Stomach (tissue), 9 donors: ENCODE results near the gene NUP214. TPM values are rescaled to one million over a fixed set of nuclear protein-coding genes. Genes with fewer than 3 reads are reported as not detected.

Experiments
- DNase-seq, 2 donors: peaks; one replicate each; pipeline versions ENCODE4 v3.0.0 to v3.0.0-alpha.2; 2013 to 2019
- H3K27ac ChIP-seq, 5 donors: fragments of 200-600 bp in 4 of 5; sonication (generic) in 4 of 5; one replicate each; pipeline ENCODE4 v1.5.1; 2013 to 2019; ENCODE audit warnings: mild to moderate bottlenecking in 1 of 5, moderate library complexity in 1 of 5
- H3K27me3 ChIP-seq, 3 donors: fragments of 200-600 bp; sonication (generic); one replicate each; pipeline ENCODE4 v1.5.1; 2017 to 2019; ENCODE audit warnings: mixed run types in 1 of 3
- H3K36me3 ChIP-seq, 4 donors: fragments of 200-600 bp; sonication (generic); 1 replicate in 3 of 4; 2 replicates in 1 of 4; pipeline ENCODE4 v1.5.1; 2016 to 2019
- H3K4me1 ChIP-seq, 4 donors: fragments of 200-600 bp; sonication (generic); one replicate each; pipeline ENCODE4 v1.5.1; 2016 to 2019
- H3K4me3 ChIP-seq, 4 donors: fragments of 200-600 bp; sonication (generic) in 3 of 4; one replicate each; pipeline ENCODE4 v1.5.1; 2016 to 2019; ENCODE audit warnings: mild to moderate bottlenecking in 1 of 4
- H3K9me3 ChIP-seq, 4 donors: fragments of 200-600 bp; sonication (generic); one replicate each; pipeline ENCODE4 v1.5.1; 2016 to 2019
- CTCF ChIP-seq, 7 experiments: fragments of 450-650 bp in 4 of 7; fragments of 200-600 bp in 3 of 7; sonication (generic) in 3 of 7; IDR thresholded peaks; one replicate each; pipeline ENCODE4 v1.5.1; 2016 to 2019; ENCODE audit warnings: antibody characterized with exemption in 7 of 7, control low read depth in 2 of 7, mild to moderate bottlenecking in 1 of 7
- EP300 ChIP-seq: sonication (generic); formaldehyde crosslinking; IDR thresholded peaks from one replicate; pipeline ENCODE4 v1.6.1; 2017; ENCODE audit warnings: antibody characterized with exemption
- POLR2A ChIP-seq, 4 donors: fragments of 450-650 bp; IDR thresholded peaks; one replicate each; pipeline ENCODE4 v1.6.1; 2016; ENCODE audit warnings: antibody characterized with exemption in 4 of 4, control low read depth in 2 of 4, mild to moderate bottlenecking in 1 of 4, moderate library complexity in 1 of 4
- POLR2AphosphoS5 ChIP-seq, 3 donors: sonication (generic); formaldehyde crosslinking; IDR thresholded peaks; one replicate each; pipeline ENCODE4 v1.6.1; 2016; ENCODE audit warnings: antibody characterized with exemption in 3 of 3
- WGBS, 5 donors: extraction: QIAGEN DNeasy Blood & Tissue Kit in 3 of 5; methylation state at CpG; one replicate each; pipeline versions ENCODE4 v1.1.5 to v1.1.7; 2013 to 2018; 5-methylcytosine and 5-hydroxymethylcytosine counted together
- intact Hi-C: fragments of 100-400 bp; cut with DNase I; formaldehyde crosslinking; loops from one replicate; pipeline ENCODE4 v1.15.1; 2023; ENCODE audit warnings: low total_unique reads
- polyA plus RNA-seq, 3 donors: library from polyadenylated mRNA; stranded (reverse); fragments of 200-250 nt; gene quantifications; one replicate each; pipeline ENCODE4 v1.2.3, GENCODE V29; 2013
- total RNA-seq, 5 donors: library from RNA; depleted of rRNA; stranded (reverse); fragments of >200 nt; gene quantifications; one replicate each; pipeline versions ENCODE4 v1.1.0 to v1.2.3, GENCODE V29; 2014 to 2016
- donor health status: healthy with polysubstance abuse.
- donor health status: Bipolar disorder and iron deficiency.
- donor health status: healthy.

Gene NUP214
- total and polyA plus RNA-seq, 8 donors = 21.7 to 111 (median 35.0) TPM

GRCh38 chr9:131277287-131277909 lies 152.0 kb downstream of the NUP214 start:
- Histone ChIP-seq H3K36me3 (no peaks in the 10 kb centered on the region), H3K9me3 (no peaks in the 10 kb centered on the region), H3K4me3 (peak overlapping the region; percentile 67 to 93 (median 76)), H3K4me1 (peaks cover 18 to 39% (median 25%) of the 10 kb centered on the region in 4 donors), H3K27ac (peak overlapping the region; percentile 25 to 83 (median 74)), H3K27me3 (peaks cover 0 to 72% (median 17%) of the 10 kb centered on the region in 3 donors)
- 0 to 2% (median 1%) methylated on average over 17 to 77 of the region's 78 CpGs for WGBS, 5 donors
- no peak for TF ChIP-seq CTCF (IDR thresholded peaks at IDR 0.05)
- TF ChIP-seq POLR2A (IDR thresholded peaks at IDR 0.05) = no peak
- TF ChIP-seq POLR2AphosphoS5 (IDR thresholded peaks at IDR 0.05) = no peak
- no peak for TF ChIP-seq EP300
- peak in 1 of 2 donors; percentile 31 for DNase-seq
- intact Hi-C loops = no loop called here

GRCh38 chr9:131277910-131278701 lies 152.7 kb downstream of the NUP214 start:
- no peaks in the 10 kb centered on the region for H3K9me3 ChIP-seq
- TF ChIP-seq EP300 (no peak), POLR2AphosphoS5 (IDR thresholded peaks at IDR 0.05) (peak in 1 of 3 donors; percentile 46)
- peaks cover 0 to 79% (median 25%) of the 10 kb centered on the region in 3 donors for H3K27me3 ChIP-seq
- WGBS, 5 donors = 7 to 31% (median 9%) methylated on average over 12 to 59 of the region's 59 CpGs
- H3K36me3 ChIP-seq = no peaks in the 10 kb centered on the region
- peaks cover 24 to 45% (median 32%) of the 10 kb centered on the region in 4 donors for H3K4me1 ChIP-seq
- peak; percentile 70 to 94 for DNase-seq
- H3K4me3 ChIP-seq = peak overlapping the region; percentile 67 to 93 (median 76)
- intact Hi-C loops = no loop called here
- peak overlapping the region; percentile 25 to 83 (median 74) for H3K27ac ChIP-seq

- Histone ChIP-seq H3K27ac (peak overlapping the region in 1 of 5 donors; percentile 53), H3K9me3 (no peaks in the 10 kb centered on the region), H3K36me3 (no peaks in the 10 kb centered on the region), H3K27me3 (peaks cover 0 to 85% (median 27%) of the 10 kb centered on the region in 3 donors), H3K4me1 (peaks cover 24 to 41% (median 32%) of the 10 kb centered on the region in 4 donors), H3K4me3 (no peak overlapping the region)
- no peak for TF ChIP-seq EP300
- TF ChIP-seq POLR2AphosphoS5 (IDR thresholded peaks at IDR 0.05) = no peak
- no peak for TF ChIP-seq CTCF (IDR thresholded peaks at IDR 0.05)
- no peak for TF ChIP-seq POLR2A (IDR thresholded peaks at IDR 0.05)
- intact Hi-C loops = no loop called here
- WGBS, 5 donors = 26 to 49% (median 32%) methylated on average over 9 to 10 of the region's 10 CpGs
- DNase-seq = peak in 1 of 2 donors; percentile 32
These were observed 153.3 kb downstream of the NUP214 start for GRCh38 chr9:131278702-131279111.

GRCh38 chr9:131279196-131279862 lies 153.9 kb downstream of the NUP214 start:
- intact Hi-C loops = no loop called here
- no peak overlapping the region for H3K4me3 ChIP-seq
- no peak overlapping the region for H3K27ac ChIP-seq
- no peak for DNase-seq
- no peak for TF ChIP-seq POLR2AphosphoS5 (IDR thresholded peaks at IDR 0.05)
- no peak for TF ChIP-seq EP300
- no peak for TF ChIP-seq CTCF (IDR thresholded peaks at IDR 0.05)
- no peak for TF ChIP-seq POLR2A (IDR thresholded peaks at IDR 0.05)
- no peaks in the 10 kb centered on the region for H3K36me3 ChIP-seq
- peaks cover 24 to 36% (median 30%) of the 10 kb centered on the region in 4 donors for H3K4me1 ChIP-seq
- H3K9me3 ChIP-seq = no peaks in the 10 kb centered on the region
- WGBS, 5 donors = 66 to 80% (median 75%) methylated on average over 5 to 11 of the region's 11 CpGs
- H3K27me3 ChIP-seq = peaks cover 0 to 88% (median 27%) of the 10 kb centered on the region in 3 donors
